ENCODE measurements around the gene RERE. TPM values are rescaled to one million over a fixed set of nuclear protein-coding genes. Genes with fewer than 3 reads are reported as not detected.

The RERE gene
- total and polyA plus RNA-seq, 2 experiments from 2014 or later, result 148 to 170 TPM

DNA sequence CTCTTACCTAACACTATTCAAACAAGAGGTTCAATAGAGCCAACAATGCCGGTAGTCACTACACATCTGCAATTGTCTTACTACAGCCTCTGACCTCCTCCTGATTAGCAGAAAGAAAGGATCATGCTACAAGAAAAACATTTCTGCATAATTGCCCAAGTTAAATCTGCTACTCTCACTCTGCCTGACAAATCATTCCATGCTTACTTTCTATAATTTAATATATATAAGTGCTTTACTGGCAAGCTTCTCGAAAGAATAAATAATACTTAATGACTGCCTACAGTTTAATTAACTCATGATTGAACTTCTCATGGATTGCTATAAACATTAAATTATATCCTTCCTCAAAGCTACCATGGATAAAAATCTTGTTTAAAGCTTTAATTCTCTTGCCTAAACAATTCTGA lies 343.5 kb downstream of the RERE start:
- peaks cover 39% of the 10 kb centered on the region for H3K4me1 ChIP-seq (ENCODE audit: insufficient read depth)
- H3K27me3 ChIP-seq (ENCODE audit: insufficient read depth), result no peaks in the 10 kb centered on the region
- H3K36me3 Mint-ChIP-seq (ENCODE audit: low read depth), result peaks cover 2% of the 10 kb centered on the region; the same call in 1 of the 3 replicates
- H3K27ac Mint-ChIP-seq, result no peak overlapping the region
- H3K4me3 Mint-ChIP-seq, result no peak overlapping the region
- no peak for ATAC-seq
- no peaks in the 10 kb centered on the region for H3K36me3 ChIP-seq (ENCODE audit: insufficient read depth)
- H3K4me2 ChIP-seq, result no peak overlapping the region
- no peaks in the 10 kb centered on the region for H3F3A ChIP-seq (replicated peaks; ENCODE audit: low read depth)
- H4K20me1 ChIP-seq (replicated peaks; ENCODE audit: insufficient read depth), result peaks cover 14% of the 10 kb centered on the region
- no peak overlapping the region for H3K27ac ChIP-seq (ENCODE audit: low read depth)
- no peak for DNase-seq (ENCODE audit: low spot score)
- H2AFZ ChIP-seq, result no peak overlapping the region
- peaks cover 9% of the 10 kb centered on the region for H3K27me3 Mint-ChIP-seq (ENCODE audit: insufficient read depth, low read depth, poor library complexity)
- H3K79me2 ChIP-seq (replicated peaks; ENCODE audit: insufficient read depth), result peaks cover 56% of the 10 kb centered on the region
- no peaks in the 10 kb centered on the region for H3K9me3 Mint-ChIP-seq
- TF ChIP-seq JUNB (IDR thresholded peaks at IDR 0.05; ENCODE audit: unreplicated experiment) (no peak), STAT1 (IDR thresholded peaks at IDR 0.05; ENCODE audit: unreplicated experiment) (no peak), EZH2phosphoT487 (IDR thresholded peaks at IDR 0.05; ENCODE audit: unreplicated experiment) (no peak), REST (IDR thresholded peaks at IDR 0.05; ENCODE audit: unreplicated experiment) (no peak), CREB1 (CRISPR knock-in tag; IDR thresholded peaks at IDR 0.05; ENCODE audit: low read depth) (no peak), NANOG (IDR thresholded peaks at IDR 0.05; ENCODE audit: borderline replicate concordance) (no peak), ZNF331 (CRISPR knock-in tag; IDR thresholded peaks at IDR 0.05; ENCODE audit: low read depth) (no peak), POLR2AphosphoS5 (IDR thresholded peaks at IDR 0.05; ENCODE audit: low read depth) (no peak), ZNF462 (CRISPR knock-in tag; IDR thresholded peaks at IDR 0.05) (no peak), ZNF114 (CRISPR knock-in tag; IDR thresholded peaks at IDR 0.05) (no peak), EZH2 (IDR thresholded peaks at IDR 0.05; ENCODE audit: low read depth, unreplicated experiment) (no peak)
- TF ChIP-seq, protein P1, sequence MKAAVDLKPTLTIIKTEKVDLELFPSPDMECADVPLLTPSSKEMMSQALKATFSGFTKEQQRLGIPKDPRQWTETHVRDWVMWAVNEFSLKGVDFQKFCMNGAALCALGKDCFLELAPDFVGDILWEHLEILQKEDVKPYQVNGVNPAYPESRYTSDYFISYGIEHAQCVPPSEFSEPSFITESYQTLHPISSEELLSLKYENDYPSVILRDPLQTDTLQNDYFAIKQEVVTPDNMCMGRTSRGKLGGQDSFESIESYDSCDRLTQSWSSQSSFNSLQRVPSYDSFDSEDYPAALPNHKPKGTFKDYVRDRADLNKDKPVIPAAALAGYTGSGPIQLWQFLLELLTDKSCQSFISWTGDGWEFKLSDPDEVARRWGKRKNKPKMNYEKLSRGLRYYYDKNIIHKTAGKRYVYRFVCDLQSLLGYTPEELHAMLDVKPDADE (IDR thresholded peaks at IDR 0.05), result no peak
- TF ChIP-seq, protein P2, sequence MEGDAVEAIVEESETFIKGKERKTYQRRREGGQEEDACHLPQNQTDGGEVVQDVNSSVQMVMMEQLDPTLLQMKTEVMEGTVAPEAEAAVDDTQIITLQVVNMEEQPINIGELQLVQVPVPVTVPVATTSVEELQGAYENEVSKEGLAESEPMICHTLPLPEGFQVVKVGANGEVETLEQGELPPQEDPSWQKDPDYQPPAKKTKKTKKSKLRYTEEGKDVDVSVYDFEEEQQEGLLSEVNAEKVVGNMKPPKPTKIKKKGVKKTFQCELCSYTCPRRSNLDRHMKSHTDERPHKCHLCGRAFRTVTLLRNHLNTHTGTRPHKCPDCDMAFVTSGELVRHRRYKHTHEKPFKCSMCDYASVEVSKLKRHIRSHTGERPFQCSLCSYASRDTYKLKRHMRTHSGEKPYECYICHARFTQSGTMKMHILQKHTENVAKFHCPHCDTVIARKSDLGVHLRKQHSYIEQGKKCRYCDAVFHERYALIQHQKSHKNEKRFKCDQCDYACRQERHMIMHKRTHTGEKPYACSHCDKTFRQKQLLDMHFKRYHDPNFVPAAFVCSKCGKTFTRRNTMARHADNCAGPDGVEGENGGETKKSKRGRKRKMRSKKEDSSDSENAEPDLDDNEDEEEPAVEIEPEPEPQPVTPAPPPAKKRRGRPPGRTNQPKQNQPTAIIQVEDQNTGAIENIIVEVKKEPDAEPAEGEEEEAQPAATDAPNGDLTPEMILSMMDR (conservative IDR thresholded peaks at IDR 0.05; ENCODE audit: low read depth in 2 of 2), result no peak
- no peak overlapping the region for H3K4me3 ChIP-seq
- no peaks in the 10 kb centered on the region for H3K9me2 ChIP-seq (ENCODE audit: insufficient read depth)
- H3K4me1 Mint-ChIP-seq, result peaks cover 50% of the 10 kb centered on the region
